Daoy (cell line): ENCODE results near the gene ADAM19. TPM values are rescaled to one million over a fixed set of nuclear protein-coding genes. Genes with fewer than 3 reads are reported as not detected.

Experiments used
- DNase-seq: peaks from one replicate; pipeline ENCODE4 v3.0.0-alpha.2; 2015; ENCODE audit warnings: low read depth
- total RNA-seq: library from RNA; depleted of rRNA; stranded (reverse); fragments of >200 nt; shearing (Covaris generic); gene quantifications from 2 replicates; pipeline ENCODE4 v1.2.3, GENCODE V29; 2014

The ADAM19 gene
- total RNA-seq, 1 experiment from 2014 or later, result 30.8 TPM

DNA sequence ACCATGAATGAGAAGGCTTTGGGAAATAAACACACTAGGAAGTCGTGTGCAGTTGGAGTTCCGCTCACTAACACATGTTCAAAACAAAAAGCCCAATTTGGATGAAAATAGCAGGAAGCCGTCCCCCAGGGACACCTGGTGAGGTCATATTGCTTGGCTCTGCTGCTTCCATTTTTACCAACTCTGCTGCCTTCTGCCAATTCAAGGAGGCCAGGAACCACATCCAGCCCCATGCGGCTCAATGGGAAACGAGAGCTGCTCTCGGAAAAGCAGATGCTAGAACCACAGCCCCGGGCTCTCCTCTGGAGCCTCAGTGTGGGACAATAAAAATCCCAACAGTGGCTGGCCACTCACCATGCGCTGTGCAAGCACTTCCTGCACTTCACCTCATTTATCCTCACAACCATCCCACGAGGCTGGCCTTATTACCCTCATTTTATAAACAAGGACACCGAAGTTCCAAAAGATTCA lies 13.4 kb downstream of the ADAM19 start:
- DNase-seq, result peak; percentile 80

GRCh38 chr5:157561110-157561509 lies 14.5 kb downstream of the ADAM19 start:
- DNase-seq, result no peak

GRCh38 chr5:157559301-157559700 lies 16.3 kb downstream of the ADAM19 start:
- peak; percentile 52 for DNase-seq

- no peak for DNase-seq
These were observed 16.9 kb downstream of the ADAM19 start for GRCh38 chr5:157558681-157559080.

DNA sequence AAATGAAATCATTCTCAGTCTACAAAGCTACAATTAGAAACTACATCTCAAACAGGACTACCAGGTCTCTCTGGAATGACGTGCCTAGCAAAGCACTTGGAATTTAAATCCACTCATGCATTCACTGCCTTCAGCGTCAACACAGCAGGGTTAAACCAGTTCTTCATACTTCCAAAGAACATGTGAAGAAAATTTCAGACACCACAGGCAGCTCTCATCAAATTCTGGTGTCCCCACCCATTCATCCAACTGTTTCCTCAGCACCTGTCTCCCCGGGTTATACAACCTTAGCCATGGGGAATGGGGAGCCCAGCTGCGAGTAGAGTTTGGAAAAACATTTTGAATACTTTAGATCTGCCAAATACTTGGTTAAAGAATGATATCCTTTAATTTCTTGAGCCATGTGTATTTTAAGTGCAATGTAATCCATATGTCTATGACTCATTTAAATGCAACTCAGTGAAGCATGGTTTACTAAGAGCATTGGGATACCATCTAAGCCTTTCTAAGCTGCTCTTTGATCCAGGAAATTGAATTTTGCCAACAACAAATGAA lies 17.5 kb downstream of the ADAM19 start:
- DNase-seq, result no peak

- DNase-seq, result no peak
These were observed 18.8 kb downstream of the ADAM19 start for GRCh38 chr5:157556615-157557418.

GRCh38 chr5:157555037-157555640 lies 20.4 kb downstream of the ADAM19 start:
- DNase-seq, result no peak

- no peak for DNase-seq
These were observed 21.2 kb downstream of the ADAM19 start for GRCh38 chr5:157554179-157555036.

DNA sequence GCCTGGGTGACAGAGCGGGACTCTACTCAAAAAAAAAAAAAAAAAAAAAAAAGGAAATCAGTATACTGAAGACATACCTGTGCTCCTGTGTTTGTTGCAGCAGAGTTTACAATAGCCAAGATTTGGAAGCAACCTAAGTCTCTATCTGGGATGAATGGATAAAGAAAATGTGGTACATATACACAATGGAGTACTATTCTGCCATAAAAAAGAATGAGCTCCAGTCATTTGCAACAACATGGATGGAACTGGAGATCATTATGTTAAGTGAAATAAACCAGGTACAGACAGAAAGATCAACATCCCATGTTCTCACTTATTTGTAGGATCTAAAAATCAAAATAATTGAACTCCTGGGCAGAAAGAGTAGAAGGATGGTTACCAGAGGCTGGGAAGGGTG lies 22.9 kb downstream of the ADAM19 start:
- DNase-seq, result no peak

DNA sequence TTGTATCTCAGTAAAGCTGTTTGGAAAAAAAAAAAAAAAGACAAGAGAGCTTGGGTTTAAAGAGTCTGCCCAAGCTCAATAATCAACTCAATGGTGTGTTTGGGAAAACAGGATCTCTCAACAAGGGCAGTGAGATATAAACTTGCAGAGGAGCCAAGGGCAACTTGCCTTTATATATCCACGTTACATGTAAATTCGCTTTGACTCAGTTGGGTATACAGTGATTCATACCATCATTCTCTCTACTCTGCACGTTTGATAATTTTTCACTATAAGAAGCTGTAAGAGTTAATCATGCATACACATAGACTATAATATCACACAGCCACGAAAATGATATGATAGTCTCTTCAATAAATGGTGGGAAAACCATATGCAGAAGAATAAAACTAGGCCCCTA lies 24.9 kb downstream of the ADAM19 start:
- no peak for DNase-seq

DNA sequence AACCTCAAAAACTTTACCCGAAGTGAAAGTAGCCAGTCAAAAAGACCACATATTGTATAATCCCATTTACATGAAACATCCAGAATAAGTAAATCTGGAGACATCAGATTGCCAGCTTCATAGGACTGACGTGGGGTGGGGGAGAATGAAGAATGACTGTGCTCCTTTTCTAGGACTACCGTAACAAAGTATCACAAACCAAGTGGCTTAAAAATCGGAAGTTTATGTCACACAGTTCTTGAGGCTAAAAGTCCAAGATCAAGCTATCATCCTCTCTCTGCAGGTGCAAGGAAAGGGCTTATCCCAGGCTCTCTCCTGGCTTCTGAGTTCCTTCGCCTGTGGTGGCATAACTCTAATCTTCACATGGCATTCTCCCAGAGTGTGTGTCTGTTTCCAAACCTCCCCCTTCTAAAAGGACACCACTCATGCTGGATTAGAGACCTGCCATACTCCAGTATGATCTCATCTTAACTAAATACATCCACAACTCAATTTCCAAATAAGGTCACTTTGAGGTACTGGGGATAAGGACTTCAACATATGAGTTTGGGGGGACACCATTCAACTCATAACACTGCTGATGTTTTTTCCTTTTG lies 25.5 kb downstream of the ADAM19 start:
- peak; percentile 70 for DNase-seq

- peak; percentile 41 for DNase-seq
These were observed 26.3 kb downstream of the ADAM19 start for GRCh38 chr5:157549283-157549629.

DNA sequence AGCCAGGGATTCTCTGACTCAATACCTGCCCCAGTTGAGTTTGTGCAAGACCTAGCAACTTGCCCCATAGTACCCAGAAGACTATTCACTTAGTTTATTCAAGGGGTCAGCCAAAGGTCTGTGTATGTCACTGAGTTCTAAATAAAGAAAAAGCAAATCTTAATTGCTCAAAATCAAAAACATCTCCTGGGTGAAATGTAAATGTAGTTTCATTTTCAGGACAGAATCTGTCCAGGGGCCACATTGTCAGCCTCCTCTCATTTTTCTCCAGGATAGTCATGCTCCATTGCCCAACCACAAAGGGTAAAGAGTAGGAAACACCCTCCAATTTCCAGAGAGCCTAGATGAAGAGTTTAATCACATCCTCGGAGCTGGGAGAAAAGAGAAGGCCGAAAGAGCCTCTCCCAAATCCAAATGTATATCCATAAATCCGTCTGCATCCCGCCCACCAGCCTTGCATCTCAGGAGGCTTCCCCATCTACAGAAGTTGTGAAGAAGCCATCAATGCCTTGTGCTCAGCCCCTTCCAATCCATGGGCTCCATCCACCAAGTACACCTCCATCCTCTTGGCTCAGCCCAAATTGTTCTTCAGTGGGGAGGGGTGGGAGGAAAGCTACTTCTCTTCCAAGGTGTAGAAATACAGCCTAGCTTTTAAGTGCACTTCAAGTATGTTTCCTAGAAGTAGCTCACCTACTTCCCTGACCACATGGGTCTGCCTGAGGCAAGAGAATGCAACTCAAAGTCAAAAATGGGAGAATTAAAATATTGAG lies 26.9 kb downstream of the ADAM19 start:
- peak; percentile 82 for DNase-seq

- no peak for DNase-seq
These were observed 27.5 kb downstream of the ADAM19 start for GRCh38 chr5:157547941-157548512.

GRCh38 chr5:157546456-157547100 lies 29.0 kb downstream of the ADAM19 start:
- no peak for DNase-seq

- no peak for DNase-seq
These were observed 29.8 kb downstream of the ADAM19 start for GRCh38 chr5:157545610-157546310.

DNA sequence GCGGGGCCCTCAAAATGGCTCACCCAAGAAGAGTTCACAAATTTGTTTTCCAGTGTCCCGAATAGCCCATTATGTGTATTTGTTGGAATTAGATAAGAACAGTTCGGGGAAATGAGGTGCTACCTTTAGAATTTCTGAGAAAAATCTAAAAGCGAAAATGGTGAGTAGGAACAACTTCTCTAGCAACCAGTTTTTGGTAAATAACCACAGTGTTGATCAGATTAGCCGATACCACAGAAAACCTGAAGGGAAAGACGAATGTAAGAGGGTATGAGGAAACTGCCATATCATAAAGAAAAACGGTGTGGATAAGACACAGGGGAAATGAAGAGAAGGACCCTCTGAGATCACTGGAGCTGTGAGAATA lies 31.0 kb downstream of the ADAM19 start:
- DNase-seq, result no peak

- DNase-seq, result no peak
These were observed 31.6 kb downstream of the ADAM19 start for GRCh38 chr5:157543825-157544622.
